GM19240 (cell line): Measurements from ENCODE around the gene ZDHHC24.

Experiments
- DNase-seq: peaks from one replicate; pipeline ENCODE4 v3.0.0; 2011; ENCODE audit warnings: low spot score; ENCODE audit not compliant: insufficient read length

Gene ZDHHC24

GRCh38 chr11:66473608-66474515, 72.0 kb downstream of the ZDHHC24 start:
- no peak for DNase-seq

GRCh38 chr11:66473167-66473566, 72.7 kb downstream of the ZDHHC24 start:
- DNase-seq = no peak

GRCh38 chr11:66472054-66472453, 73.8 kb downstream of the ZDHHC24 start:
- no peak for DNase-seq

GRCh38 chr11:66471142-66471541, 74.7 kb downstream of the ZDHHC24 start:
- DNase-seq = no peak
